Thymus (tissue), 11 donors: ENCODE measurements around the gene CES2. TPM values are rescaled to one million over a fixed set of nuclear protein-coding genes. Genes with fewer than 3 reads are reported as not detected.

Experiments
- DNase-seq, 9 donors: peaks; one replicate each; pipeline ENCODE4 v3.0.0-alpha.2; 2013; ENCODE audit warnings: low spot score in 9 of 9, low read depth in 6 of 9, missing footprints in 1 of 9
- H3K27ac ChIP-seq, 2 donors: one replicate each; pipeline ENCODE4 v1.5.1; 2013; ENCODE audit warnings: control low read depth in 1 of 2, low read depth in 1 of 2, low read length in 1 of 2, mild to moderate bottlenecking in 1 of 2, moderate library complexity in 1 of 2
- H3K27me3 ChIP-seq, 2 donors: one replicate each; pipeline ENCODE4 v1.5.1; 2013; ENCODE audit warnings: low read length in 1 of 2; ENCODE audit not compliant: control insufficient read depth in 2 of 2, insufficient read depth in 1 of 2
- H3K36me3 ChIP-seq, 2 donors: one replicate each; pipeline ENCODE4 v1.5.1; 2013; ENCODE audit warnings: low read length in 1 of 2, mild to moderate bottlenecking in 1 of 2, moderate library complexity in 1 of 2; ENCODE audit not compliant: control insufficient read depth in 2 of 2, insufficient read depth in 2 of 2
- H3K4me1 ChIP-seq, 2 donors: one replicate each; pipeline ENCODE4 v1.5.1; 2013; ENCODE audit warnings: low read length in 2 of 2; ENCODE audit not compliant: control insufficient read depth in 2 of 2, insufficient read depth in 2 of 2
- H3K4me3 ChIP-seq, 2 donors: one replicate each; pipeline ENCODE4 v1.5.1; 2013; ENCODE audit warnings: low read length in 2 of 2, control low read depth in 1 of 2, mild to moderate bottlenecking in 1 of 2
- H3K9me3 ChIP-seq, 2 donors: one replicate each; pipeline ENCODE4 v1.5.1; 2013; ENCODE audit warnings: low read length in 1 of 2, mild to moderate bottlenecking in 1 of 2; ENCODE audit not compliant: control insufficient read depth in 2 of 2, insufficient read depth in 1 of 2
- WGBS: extraction: QIAGEN DNeasy Blood & Tissue Kit; methylation state at CpG from one replicate; pipeline ENCODE4 v1.1.7; 2013; 5-methylcytosine and 5-hydroxymethylcytosine counted together
- polyA plus RNA-seq: library from polyadenylated mRNA; stranded (reverse); fragments of 200-250 nt; gene quantifications from one replicate; pipeline ENCODE4 v1.2.3, GENCODE V29; 2013
- total RNA-seq: library from RNA; stranded (reverse); fragments of 120-200 nt; gene quantifications from one replicate; pipeline ENCODE4 v1.2.4, GENCODE V29; 2013
- donor health status: healthy.

CES2 gene
- total and polyA plus RNA-seq, 2 donors = 15.8 to 16.7 TPM

- Histone ChIP-seq H3K4me1 (no peaks in the 10 kb centered on the region), H3K4me3 (no peak overlapping the region), H3K9me3 (no peaks in the 10 kb centered on the region), H3K27me3 (peaks cover 0 to 42% of the 10 kb centered on the region in 2 donors), H3K36me3 (no peaks in the 10 kb centered on the region), H3K27ac (no peak overlapping the region)
- 98% methylated on average over 7 of the region's 7 CpGs for WGBS
- no peak for DNase-seq
These were observed 20.8 kb upstream of the CES2 start for GRCh38 chr16:66914541-66914940.

DNA sequence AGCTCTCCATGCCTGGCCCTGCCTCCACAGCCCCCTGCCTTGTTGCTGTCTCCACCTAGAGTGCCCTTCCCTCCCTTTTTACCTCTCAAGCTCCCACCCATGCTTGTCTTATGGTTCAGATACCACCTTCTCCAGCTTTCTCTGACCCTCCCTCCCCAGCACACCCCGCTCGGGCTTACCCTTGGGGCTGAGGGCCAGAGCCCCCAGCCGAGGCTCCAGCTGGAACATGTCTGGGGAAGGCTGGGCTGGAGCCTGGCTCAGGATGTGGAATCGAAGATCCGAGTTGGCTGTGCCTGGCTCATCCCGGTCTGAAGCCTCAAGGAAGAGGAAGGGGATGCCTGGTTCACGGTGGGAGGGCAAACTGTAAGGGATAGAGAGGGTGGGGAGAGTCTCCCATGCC is 20.3 kb upstream of the CES2 start:
- Histone ChIP-seq H3K27ac (no peak overlapping the region), H3K4me3 (no peak overlapping the region), H3K36me3 (no peaks in the 10 kb centered on the region), H3K27me3 (peaks cover 0 to 47% of the 10 kb centered on the region in 2 donors), H3K4me1 (no peaks in the 10 kb centered on the region), H3K9me3 (no peaks in the 10 kb centered on the region)
- DNase-seq = no peak
- 81% methylated on average over 7 of the region's 7 CpGs for WGBS

DNA sequence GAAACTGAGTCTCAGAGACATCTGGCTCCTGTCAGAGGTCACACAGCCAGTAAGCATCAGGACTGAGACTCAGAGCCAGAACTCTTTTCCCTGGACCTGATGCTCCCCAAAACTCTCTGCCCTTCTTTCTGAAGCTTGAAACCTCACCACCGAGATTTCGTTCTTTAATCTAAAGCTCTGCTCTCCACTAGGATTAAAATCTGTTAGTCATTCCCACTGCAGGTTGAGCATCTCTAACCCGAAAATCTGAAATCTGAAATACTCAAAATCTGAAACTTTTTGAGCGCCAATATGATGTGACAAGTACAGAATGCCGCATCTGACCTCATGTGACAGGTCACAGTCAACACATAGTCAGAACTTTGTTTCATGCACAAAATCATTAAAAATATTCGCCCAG is 18.8 kb upstream of the CES2 start:
- no peaks in the 10 kb centered on the region for H3K9me3 ChIP-seq
- peaks cover 0 to 53% of the 10 kb centered on the region in 2 donors for H3K27me3 ChIP-seq
- no peak overlapping the region for H3K4me3 ChIP-seq
- no peak for DNase-seq
- H3K27ac ChIP-seq = no peak overlapping the region
- no peaks in the 10 kb centered on the region for H3K4me1 ChIP-seq
- WGBS = 92% methylated on average over 6 of the region's 6 CpGs
- H3K36me3 ChIP-seq = no peaks in the 10 kb centered on the region

DNA sequence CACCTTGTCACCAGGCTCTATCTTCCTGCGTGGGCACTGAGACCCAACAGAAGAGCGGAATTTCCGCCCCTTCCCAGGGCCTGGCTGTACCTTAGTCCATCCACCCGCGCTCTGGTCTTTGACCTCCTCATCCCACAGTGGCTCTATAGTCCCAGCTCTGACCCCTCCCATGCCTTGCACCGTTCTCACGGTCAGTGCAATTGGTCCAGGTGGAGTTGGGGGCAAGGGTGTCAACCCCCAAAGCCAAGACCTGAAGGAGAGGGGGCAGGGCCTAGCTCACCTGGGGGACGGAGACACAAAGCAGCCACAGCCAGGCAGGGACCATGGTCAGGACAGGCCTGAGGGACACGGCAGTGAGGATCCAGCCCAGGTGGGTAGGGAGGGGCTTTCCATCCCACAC is 17.6 kb upstream of the CES2 start:
- no peak for DNase-seq
- WGBS = 94% methylated on average over 9 of the region's 9 CpGs
- Histone ChIP-seq H3K9me3 (no peaks in the 10 kb centered on the region), H3K27ac (no peak overlapping the region), H3K4me1 (no peaks in the 10 kb centered on the region), H3K4me3 (no peak overlapping the region), H3K27me3 (peaks cover 3 to 65% of the 10 kb centered on the region in 2 donors), H3K36me3 (no peaks in the 10 kb centered on the region)

DNA sequence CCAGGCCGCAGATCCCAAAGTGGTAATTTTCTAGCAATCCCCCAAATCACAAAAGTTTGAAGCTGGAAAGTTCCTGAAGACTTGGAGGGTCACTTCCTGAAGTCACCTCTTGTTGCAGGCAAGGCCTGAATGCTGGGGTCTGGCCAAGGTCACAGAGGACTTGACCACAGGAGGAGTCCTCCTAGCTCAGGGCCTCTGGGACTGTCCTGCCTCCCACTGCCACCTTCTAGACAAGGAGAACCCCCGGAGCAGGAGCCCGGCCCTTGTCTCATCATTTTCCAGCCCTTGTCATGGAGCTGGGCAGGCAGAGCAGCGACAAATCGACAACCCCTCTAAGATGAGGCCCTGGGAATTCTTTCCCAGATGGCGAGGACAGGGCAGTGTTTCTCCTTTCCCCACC is 17.0 kb upstream of the CES2 start:
- no peak for DNase-seq
- WGBS = 96% methylated on average over 6 of the region's 6 CpGs
- H3K36me3 ChIP-seq = no peaks in the 10 kb centered on the region
- H3K9me3 ChIP-seq = peaks cover 0 to under 1% of the 10 kb centered on the region in 2 donors
- H3K27me3 ChIP-seq = peaks cover 9 to 68% of the 10 kb centered on the region in 2 donors
- H3K4me3 ChIP-seq = no peak overlapping the region
- no peak overlapping the region for H3K27ac ChIP-seq
- H3K4me1 ChIP-seq = no peaks in the 10 kb centered on the region

GRCh38 chr16:66918803-66919568 is 16.3 kb upstream of the CES2 start, which contains the start of gene CDH16:
TSS of gene CDH16 (minus strand) at chr16:66918885. CDS start at chr16:66918065, 820 bp downstream.
- DNase-seq = no peak
- Histone ChIP-seq H3K27me3 (peaks cover 14 to 74% of the 10 kb centered on the region in 2 donors), H3K4me1 (no peaks in the 10 kb centered on the region), H3K9me3 (peaks cover 0 to 1% of the 10 kb centered on the region in 2 donors), H3K27ac (no peak within 1 kb of the TSS), H3K36me3 (no peaks in the 10 kb centered on the region), H3K4me3 (no peak within 1 kb of the TSS)
- 84% methylated on average over 7 of the region's 7 CpGs for WGBS

DNA sequence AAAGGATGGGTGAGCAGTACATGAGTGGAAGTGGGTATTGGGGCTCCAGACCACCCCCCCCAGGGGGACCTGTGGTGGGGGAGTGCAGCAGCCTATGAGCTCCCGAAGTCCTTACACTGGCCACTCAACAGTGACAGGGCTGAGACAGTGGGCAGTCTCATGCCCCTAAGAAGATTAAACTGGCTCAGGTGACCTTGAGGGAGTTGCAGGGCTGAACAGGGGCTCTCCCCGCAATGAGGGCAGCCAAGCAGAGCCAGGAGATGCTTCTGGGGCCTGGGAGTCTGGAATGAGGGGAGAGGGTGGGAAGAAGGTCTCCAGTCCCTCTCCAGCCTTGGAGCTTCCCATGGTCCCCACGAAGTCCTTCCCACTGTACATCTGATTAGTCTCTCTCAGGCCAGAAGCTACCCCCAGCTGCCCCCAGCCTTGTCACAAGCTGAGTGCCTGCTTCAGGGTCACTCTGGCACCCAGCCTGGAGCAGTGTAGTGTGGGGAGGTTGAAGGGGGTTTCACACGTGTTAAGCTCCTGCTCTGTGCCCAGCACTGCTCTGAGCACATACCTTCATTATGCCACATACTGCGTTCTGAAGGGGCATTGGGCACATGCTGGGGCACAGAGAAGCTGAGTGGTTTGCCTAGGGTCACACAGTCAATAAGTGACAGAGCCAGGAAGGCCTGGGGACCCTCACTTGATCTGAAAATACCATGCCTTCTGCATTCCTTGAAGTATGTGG is 15.6 kb upstream of the CES2 start:
- Histone ChIP-seq H3K27ac (no peak overlapping the region), H3K36me3 (no peaks in the 10 kb centered on the region), H3K9me3 (peaks cover 0 to 1% of the 10 kb centered on the region in 2 donors), H3K4me1 (peaks cover under 1 to 2% of the 10 kb centered on the region in 2 donors), H3K4me3 (no peak overlapping the region), H3K27me3 (peaks cover 21 to 78% of the 10 kb centered on the region in 2 donors)
- 83% methylated on average over 5 of the region's 5 CpGs for WGBS
- no peak for DNase-seq

GRCh38 chr16:66920299-66920590 is 15.1 kb upstream of the CES2 start:
- no peak overlapping the region for H3K27ac ChIP-seq
- peaks cover 26 to 79% of the 10 kb centered on the region in 2 donors for H3K27me3 ChIP-seq
- 75% methylated on average over 2 of the region's 2 CpGs for WGBS

GRCh38 chr16:66920924-66921680 is 14.2 kb upstream of the CES2 start:
- Histone ChIP-seq H3K27ac (no peak overlapping the region), H3K4me1 (peaks cover 4 to 5% of the 10 kb centered on the region in 2 donors), H3K4me3 (no peak overlapping the region)

More at GRCh38 chr16:66920299-66920590, 15.1 kb upstream of the CES2 start:
- Histone ChIP-seq H3K36me3 (no peaks in the 10 kb centered on the region), H3K9me3 (peaks cover 0 to 1% of the 10 kb centered on the region in 2 donors), H3K4me3 (no peak overlapping the region), H3K4me1 (peaks cover 2 to 4% of the 10 kb centered on the region in 2 donors)
- DNase-seq = no peak

More at GRCh38 chr16:66920924-66921680, 14.2 kb upstream of the CES2 start:
- 79% methylated on average over 9 of the region's 9 CpGs for WGBS
- no peaks in the 10 kb centered on the region for H3K36me3 ChIP-seq
- peaks cover 35 to 85% of the 10 kb centered on the region in 2 donors for H3K27me3 ChIP-seq
- peaks cover 0 to 1% of the 10 kb centered on the region in 2 donors for H3K9me3 ChIP-seq
- no peak for DNase-seq
